ENCODE results near the gene TERT. TPM values are rescaled to one million over a fixed set of nuclear protein-coding genes. Genes with fewer than 3 reads are reported as not detected.

The TERT gene
- total and polyA plus RNA-seq, 2 of the 8 experiments (the other 6 are each of a cell fraction or from before 2014, with no cell fraction given): 13.1 to 23.1 TPM

DNA sequence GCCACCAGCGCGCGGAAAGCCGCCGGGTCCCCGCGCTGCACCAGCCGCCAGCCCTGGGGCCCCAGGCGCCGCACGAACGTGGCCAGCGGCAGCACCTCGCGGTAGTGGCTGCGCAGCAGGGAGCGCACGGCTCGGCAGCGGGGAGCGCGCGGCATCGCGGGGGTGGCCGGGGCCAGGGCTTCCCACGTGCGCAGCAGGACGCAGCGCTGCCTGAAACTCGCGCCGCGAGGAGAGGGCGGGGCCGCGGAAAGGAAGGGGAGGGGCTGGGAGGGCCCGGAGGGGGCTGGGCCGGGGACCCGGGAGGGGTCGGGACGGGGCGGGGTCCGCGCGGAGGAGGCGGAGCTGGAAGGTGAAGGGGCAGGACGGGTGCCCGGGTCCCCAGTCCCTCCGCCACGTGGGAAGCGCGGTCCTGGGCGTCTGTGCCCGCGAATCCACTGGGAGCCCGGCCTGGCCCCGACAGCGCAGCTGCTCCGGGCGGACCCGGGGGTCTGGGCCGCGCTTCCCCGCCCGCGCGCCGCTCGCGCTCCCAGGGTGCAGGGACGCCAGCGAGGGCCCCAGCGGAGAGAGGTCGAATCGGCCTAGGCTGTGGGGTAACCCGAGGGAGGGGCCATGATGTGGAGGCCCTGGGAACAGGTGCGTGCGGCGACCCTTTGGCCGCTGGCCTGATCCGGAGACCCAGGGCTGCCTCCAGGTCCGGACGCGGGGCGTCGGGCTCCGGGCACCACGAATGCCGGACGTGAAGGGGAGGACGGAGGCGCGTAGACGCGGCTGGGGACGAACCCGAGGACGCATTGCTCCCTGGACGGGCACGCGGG is at the start of gene TERT (continued):
- TF ChIP-seq, protein P1, sequence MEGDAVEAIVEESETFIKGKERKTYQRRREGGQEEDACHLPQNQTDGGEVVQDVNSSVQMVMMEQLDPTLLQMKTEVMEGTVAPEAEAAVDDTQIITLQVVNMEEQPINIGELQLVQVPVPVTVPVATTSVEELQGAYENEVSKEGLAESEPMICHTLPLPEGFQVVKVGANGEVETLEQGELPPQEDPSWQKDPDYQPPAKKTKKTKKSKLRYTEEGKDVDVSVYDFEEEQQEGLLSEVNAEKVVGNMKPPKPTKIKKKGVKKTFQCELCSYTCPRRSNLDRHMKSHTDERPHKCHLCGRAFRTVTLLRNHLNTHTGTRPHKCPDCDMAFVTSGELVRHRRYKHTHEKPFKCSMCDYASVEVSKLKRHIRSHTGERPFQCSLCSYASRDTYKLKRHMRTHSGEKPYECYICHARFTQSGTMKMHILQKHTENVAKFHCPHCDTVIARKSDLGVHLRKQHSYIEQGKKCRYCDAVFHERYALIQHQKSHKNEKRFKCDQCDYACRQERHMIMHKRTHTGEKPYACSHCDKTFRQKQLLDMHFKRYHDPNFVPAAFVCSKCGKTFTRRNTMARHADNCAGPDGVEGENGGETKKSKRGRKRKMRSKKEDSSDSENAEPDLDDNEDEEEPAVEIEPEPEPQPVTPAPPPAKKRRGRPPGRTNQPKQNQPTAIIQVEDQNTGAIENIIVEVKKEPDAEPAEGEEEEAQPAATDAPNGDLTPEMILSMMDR (IDR thresholded peaks at IDR 0.05; ENCODE audit: control extremely low read depth in 1 of 3, insufficient read depth in 1 of 3, low read depth in 1 of 3, low read length in 3 of 3): no peak
- TF ChIP-seq TEAD4 (IDR thresholded peaks at IDR 0.05; ENCODE audit: low read depth, low read length) (no peak), SUZ12 (IDR thresholded peaks at IDR 0.05; ENCODE audit: low read length) (no peak), CHD2 (IDR thresholded peaks at IDR 0.05; ENCODE audit: low read length) (no peak), EZH2 (IDR thresholded peaks at IDR 0.05; ENCODE audit: low read depth, low read length, severe bottlenecking) (no peak), POU5F1 (IDR thresholded peaks at IDR 0.05; ENCODE audit: low read depth, low read length) (no peak), GTF2F1 (IDR thresholded peaks at IDR 0.05; ENCODE audit: borderline replicate concordance, low read depth, low read length) (no peak), CHD1 (IDR thresholded peaks at IDR 0.05; ENCODE audit: low read depth, low read length) (no peak), NRF1 (IDR thresholded peaks at IDR 0.05; ENCODE audit: low read depth, low read length) (no peak), EP300 (IDR thresholded peaks at IDR 0.05; ENCODE audit: borderline replicate concordance in 1 of 2, low read depth in 2 of 2, low read length in 2 of 2) (no peak), JUND (IDR thresholded peaks at IDR 0.05; ENCODE audit: low read length) (no peak), CEBPB (IDR thresholded peaks at IDR 0.05; ENCODE audit: low read depth, low read length) (no peak), TBP (IDR thresholded peaks at IDR 0.05; ENCODE audit: low read depth, low read length) (no peak), SIRT6 (IDR thresholded peaks at IDR 0.05; ENCODE audit: low read length) (no peak), SIN3A (conservative IDR thresholded peaks at IDR 0.05 in 1 of 2, IDR thresholded peaks at IDR 0.05 in 1 of 2; ENCODE audit: low read depth in 1 of 2, low read length in 2 of 2) (peak in 1 of 2 experiments; percentile 57; a peak in 1 of 4 replicates), MAX (IDR thresholded peaks at IDR 0.05) (no peak; the same call in 1 of the 2 replicates), SP1 (IDR thresholded peaks at IDR 0.05; ENCODE audit: low read depth, low read length) (no peak), SRF (IDR thresholded peaks at IDR 0.05; ENCODE audit: low read depth, low read length) (no peak), FOSL1 (IDR thresholded peaks at IDR 0.05; ENCODE audit: insufficient read depth, low read depth, low read length) (no peak), YY1 (IDR thresholded peaks at IDR 0.05; ENCODE audit: low read depth, low read length) (no peak)
- TF ChIP-seq, protein P2, sequence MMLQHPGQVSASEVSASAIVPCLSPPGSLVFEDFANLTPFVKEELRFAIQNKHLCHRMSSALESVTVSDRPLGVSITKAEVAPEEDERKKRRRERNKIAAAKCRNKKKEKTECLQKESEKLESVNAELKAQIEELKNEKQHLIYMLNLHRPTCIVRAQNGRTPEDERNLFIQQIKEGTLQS (IDR thresholded peaks at IDR 0.05; ENCODE audit: insufficient read depth, low read depth, low read length): no peak
